Mesenchymal stem cell (in vitro differentiated cells and primary cell): Measurements from ENCODE around the gene POMT2.

Source experiments
- DNase-seq: peaks from one replicate; pipeline ENCODE4 v3.0.0-alpha.2; 2013
- H2AFZ ChIP-seq: one replicate; pipeline ENCODE4 v1.6.1; 2013; ENCODE audit warnings: low read depth, mild to moderate bottlenecking, control low read depth, inconsistent platforms, low read length, moderate library complexity
- H2AK5ac ChIP-seq: 2 replicates; pipeline ENCODE4 v1.6.1; 2013; ENCODE audit warnings: low read length, moderate library complexity, mild to moderate bottlenecking, inconsistent platforms; ENCODE audit not compliant: severe bottlenecking
- H2BK120ac ChIP-seq: one replicate; pipeline ENCODE4 v1.6.1; 2013; ENCODE audit warnings: low read depth, mild to moderate bottlenecking, inconsistent platforms, low read length, moderate library complexity
- H2BK12ac ChIP-seq, 2 experiments: one replicate each; pipeline ENCODE4 v1.6.1; 2013; ENCODE audit warnings: inconsistent platforms in 2 of 2, low read length in 2 of 2, mild to moderate bottlenecking in 2 of 2, moderate library complexity in 2 of 2, control low read depth in 1 of 2
- H2BK15ac ChIP-seq: one replicate; pipeline ENCODE4 v1.6.1; 2013; ENCODE audit warnings: mild to moderate bottlenecking, low read depth, inconsistent platforms; ENCODE audit not compliant: poor library complexity, severe bottlenecking
- H2BK5ac ChIP-seq: 2 replicates; pipeline ENCODE4 v1.6.1; 2013; ENCODE audit warnings: low read depth, mild to moderate bottlenecking, low read length, control low read depth, inconsistent platforms; ENCODE audit not compliant: poor library complexity, severe bottlenecking
- H3K14ac ChIP-seq, 2 experiments: one replicate each; pipeline ENCODE4 v1.6.1; 2013; ENCODE audit warnings: inconsistent platforms in 2 of 2, low read length in 2 of 2, control low read depth in 1 of 2, mild to moderate bottlenecking in 1 of 2, moderate library complexity in 1 of 2
- H3K18ac ChIP-seq, 2 experiments: one replicate each; pipeline ENCODE4 v1.6.1; 2013; ENCODE audit warnings: inconsistent platforms in 2 of 2, low read length in 2 of 2, control low read depth in 1 of 2, low read depth in 1 of 2, mild to moderate bottlenecking in 1 of 2
- H3K23ac ChIP-seq, 2 experiments: one replicate each; pipeline ENCODE4 v1.6.1; 2013; ENCODE audit warnings: inconsistent platforms in 2 of 2, low read length in 2 of 2, mild to moderate bottlenecking in 2 of 2, moderate library complexity in 2 of 2, control low read depth in 1 of 2
- H3K27ac ChIP-seq: 2 replicates; pipeline ENCODE4 v1.5.1; 2013; ENCODE audit warnings: mild to moderate bottlenecking, moderate library complexity, low read length, control low read depth, inconsistent platforms; ENCODE audit not compliant: poor library complexity, severe bottlenecking
- H3K27me3 ChIP-seq, 2 experiments: 2 replicates each; pipeline versions ENCODE4 v1.6.1 to v1.7.0; 2013; ENCODE audit warnings: low read length in 2 of 2, mild to moderate bottlenecking in 2 of 2, moderate library complexity in 2 of 2, control low read depth in 1 of 2, inconsistent platforms in 1 of 2; ENCODE audit not compliant: control insufficient read depth in 1 of 2, insufficient read depth in 1 of 2
- H3K36me3 ChIP-seq, 2 experiments: 2 replicates each; pipeline versions ENCODE4 v1.6.1 to v1.7.0; 2013; ENCODE audit warnings: low read length in 2 of 2, control low read depth in 1 of 2, inconsistent platforms in 1 of 2, low read depth in 1 of 2, mild to moderate bottlenecking in 1 of 2; ENCODE audit not compliant: insufficient read depth in 2 of 2, control insufficient read depth in 1 of 2
- H3K4ac ChIP-seq, 2 experiments: one replicate each; pipeline ENCODE4 v1.6.1; 2013; ENCODE audit warnings: inconsistent platforms in 2 of 2, low read length in 2 of 2, mild to moderate bottlenecking in 2 of 2, moderate library complexity in 2 of 2, control low read depth in 1 of 2, low read depth in 1 of 2
- H3K4me1 ChIP-seq: 2 replicates; pipeline ENCODE4 v1.6.1; 2013; ENCODE audit warnings: low read depth, low read length, control low read depth; ENCODE audit not compliant: control insufficient read depth, insufficient read depth
- H3K4me2 ChIP-seq: 2 replicates; pipeline ENCODE4 v1.6.1; 2013; ENCODE audit warnings: low read length, mild to moderate bottlenecking, inconsistent platforms; ENCODE audit not compliant: poor library complexity, severe bottlenecking
- H3K4me3 ChIP-seq, 2 experiments: 2 replicates each; pipeline versions ENCODE4 v1.5.1 to v1.7.0; 2013; ENCODE audit warnings: low read length in 2 of 2, mild to moderate bottlenecking in 2 of 2, control low read depth in 1 of 2, low read depth in 1 of 2; ENCODE audit not compliant: insufficient read depth in 1 of 2
- H3K79me1 ChIP-seq: replicated peaks from 2 replicates; pipeline ENCODE4 v1.6.1; 2013; ENCODE audit warnings: mild to moderate bottlenecking, control low read depth, low read length, inconsistent platforms; ENCODE audit not compliant: poor library complexity, severe bottlenecking
- H3K9ac ChIP-seq: 2 replicates; pipeline ENCODE4 v1.7.0; 2013; ENCODE audit warnings: mild to moderate bottlenecking, low read length, moderate library complexity
- H3K9me3 ChIP-seq: 2 replicates; pipeline ENCODE4 v1.7.0; 2013; ENCODE audit warnings: mild to moderate bottlenecking, low read length; ENCODE audit not compliant: control insufficient read depth
- H4K8ac ChIP-seq: one replicate; pipeline ENCODE4 v1.6.1; 2013; ENCODE audit warnings: inconsistent platforms, mild to moderate bottlenecking, low read length, moderate library complexity
- H4K91ac ChIP-seq: one replicate; pipeline ENCODE4 v1.6.1; 2013; ENCODE audit warnings: mild to moderate bottlenecking, low read length, inconsistent platforms
- WGBS: methylation state at CpG from one replicate; pipeline ENCODE4 v1.1.7; 2013; ENCODE audit warnings: mixed read lengths; 5-methylcytosine and 5-hydroxymethylcytosine counted together

POMT2 gene

DNA sequence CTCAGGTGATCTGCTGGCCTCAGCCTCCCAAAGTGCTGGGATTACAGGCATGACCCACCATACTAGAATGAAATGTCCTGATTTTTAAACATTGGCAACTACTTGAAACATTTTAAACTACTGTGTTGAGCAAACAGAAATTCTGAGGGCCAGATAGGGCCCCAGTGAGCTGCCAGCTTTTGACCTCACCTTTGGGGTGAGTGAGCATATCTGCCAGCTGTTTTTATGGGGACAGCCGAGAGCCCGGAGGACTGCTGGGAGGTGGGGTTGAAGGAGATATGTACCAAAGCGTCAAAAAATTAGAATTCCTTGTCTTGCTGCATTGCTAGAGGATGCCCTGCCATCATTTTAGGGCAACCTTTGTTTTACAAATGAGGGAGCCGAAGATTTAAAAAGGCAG is 2.9 kb upstream of the POMT2 start:
- H2BK12ac ChIP-seq, result no peak overlapping the region
- DNase-seq, result no peak
- no peak overlapping the region for H4K8ac ChIP-seq
- no peak overlapping the region for H4K91ac ChIP-seq
- H2BK15ac ChIP-seq, result no peak overlapping the region
- H3K18ac ChIP-seq, result no peak overlapping the region
- peaks cover 23% of the 10 kb centered on the region for H3K79me1 ChIP-seq
- H3K27me3 ChIP-seq, result no peaks in the 10 kb centered on the region
- no peak overlapping the region for H2AK5ac ChIP-seq
- no peak overlapping the region for H2BK120ac ChIP-seq
- no peak overlapping the region for H3K9ac ChIP-seq
- no peak overlapping the region for H3K4ac ChIP-seq
- peaks cover 0 to 5% of the 10 kb centered on the region in 2 experiments for H3K36me3 ChIP-seq
- WGBS, result 95% methylated on average over 4 of the region's 4 CpGs
- H2BK5ac ChIP-seq, result no peak overlapping the region
- no peak overlapping the region for H3K4me3 ChIP-seq
- H2AFZ ChIP-seq, result no peak overlapping the region
- peaks cover 8% of the 10 kb centered on the region for H3K4me1 ChIP-seq
- H3K23ac ChIP-seq, result no peak overlapping the region
- no peak overlapping the region for H3K14ac ChIP-seq
- no peak overlapping the region for H3K27ac ChIP-seq
- no peak overlapping the region for H3K4me2 ChIP-seq
- no peaks in the 10 kb centered on the region for H3K9me3 ChIP-seq

DNA sequence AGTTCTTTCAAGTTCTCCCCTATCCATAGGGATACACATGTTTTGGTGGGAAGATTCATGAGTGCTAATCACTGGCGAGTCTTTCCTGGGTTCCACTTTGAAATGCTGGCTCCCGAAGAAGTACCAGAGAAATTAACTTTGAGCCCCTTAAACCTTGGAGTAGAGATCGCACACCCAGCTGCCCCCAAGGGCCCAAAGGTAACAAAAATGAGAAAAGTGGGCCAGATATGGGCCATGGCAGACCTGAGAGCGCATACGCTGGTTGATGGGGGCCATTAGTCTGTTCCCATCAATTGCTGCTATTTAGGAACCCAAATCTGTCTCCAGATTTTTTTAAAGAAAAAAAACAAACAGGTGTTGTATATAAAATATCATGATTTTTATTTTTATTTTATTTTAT is 2.3 kb upstream of the POMT2 start:
- Histone ChIP-seq H4K91ac (no peak overlapping the region), H2BK120ac (no peak overlapping the region), H3K23ac (no peak overlapping the region), H2BK5ac (no peak overlapping the region), H3K9me3 (no peaks in the 10 kb centered on the region), H2BK12ac (no peak overlapping the region), H3K4me1 (peaks cover 8% of the 10 kb centered on the region), H3K27ac (no peak overlapping the region), H3K14ac (no peak overlapping the region), H4K8ac (no peak overlapping the region), H3K9ac (no peak overlapping the region), H3K36me3 (peaks cover 0 to 5% of the 10 kb centered on the region in 2 experiments), H3K4me2 (no peak overlapping the region), H3K18ac (no peak overlapping the region), H2AK5ac (no peak overlapping the region), H3K79me1 (peaks cover 23% of the 10 kb centered on the region), H3K27me3 (no peaks in the 10 kb centered on the region), H3K4me3 (no peak overlapping the region), H3K4ac (no peak overlapping the region), H2BK15ac (no peak overlapping the region), H2AFZ (no peak overlapping the region)
- 95% methylated on average over 5 of the region's 5 CpGs for WGBS
- no peak for DNase-seq

DNA sequence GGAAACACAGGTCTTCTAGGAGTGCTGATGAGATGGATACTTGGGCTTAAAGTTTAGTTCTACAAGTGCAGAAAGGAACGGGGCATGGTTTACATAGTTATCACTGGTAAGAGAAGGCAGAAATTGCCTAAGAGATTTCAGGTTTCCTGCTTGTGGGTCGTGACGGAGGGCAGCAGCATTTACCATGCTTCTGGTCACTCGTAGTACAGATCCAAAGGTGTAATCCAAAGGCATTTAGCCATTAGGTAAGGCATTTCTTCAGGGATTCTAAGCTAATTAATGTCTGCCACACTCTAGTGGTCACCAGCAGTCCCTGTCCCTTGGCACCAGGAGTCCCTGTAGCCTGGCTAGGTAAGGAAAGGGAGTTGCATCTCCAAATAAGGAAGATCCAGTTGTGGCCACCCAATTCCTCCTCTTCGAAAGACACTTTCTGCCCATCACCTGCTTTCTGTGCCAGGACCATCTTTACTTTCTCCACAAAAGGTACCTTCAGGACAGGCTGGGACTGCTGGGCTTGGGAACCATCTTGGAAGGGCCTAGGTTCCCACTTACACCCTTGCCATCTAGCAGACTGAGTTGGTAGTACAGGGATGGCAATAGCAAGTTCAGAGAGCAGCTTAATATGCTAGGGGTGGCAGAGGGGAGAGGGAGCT is 1.7 kb upstream of the POMT2 start:
- H3K36me3 ChIP-seq, result peaks cover 0 to 5% of the 10 kb centered on the region in 2 experiments

DNA sequence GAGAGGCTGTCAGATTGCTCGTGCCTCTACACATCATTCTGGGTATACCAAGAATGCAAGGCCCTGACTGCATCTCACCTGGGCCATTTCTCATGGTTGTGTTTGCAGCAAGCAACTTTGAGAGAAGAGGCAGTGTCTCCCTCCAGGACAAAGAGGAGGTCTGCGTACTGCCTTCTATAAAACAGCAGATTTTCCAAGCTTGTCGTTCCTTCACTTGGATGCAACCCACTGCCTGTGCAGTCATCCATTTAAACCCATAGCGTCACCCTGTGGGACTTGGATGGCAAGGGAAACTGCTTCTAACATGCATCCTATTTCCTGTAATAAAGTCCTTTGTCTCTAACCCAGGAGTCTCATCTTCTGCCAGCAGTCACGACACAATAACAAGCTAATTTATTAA is 1.3 kb downstream of the POMT2 start:
- Histone ChIP-seq H3K18ac (no peak overlapping the region), H3K4me1 (peaks cover 16% of the 10 kb centered on the region), H3K23ac (no peak overlapping the region), H4K91ac (no peak overlapping the region), H3K27ac (peak overlapping the region; percentile 60), H3K36me3 (peaks cover 0 to 5% of the 10 kb centered on the region in 2 experiments), H3K9me3 (no peaks in the 10 kb centered on the region), H2BK5ac (no peak overlapping the region), H2BK120ac (no peak overlapping the region), H3K4ac (no peak overlapping the region), H2AFZ (no peak overlapping the region), H2AK5ac (peak overlapping the region; percentile 19), H4K8ac (no peak overlapping the region), H3K9ac (peak overlapping the region; percentile 92), H3K79me1 (peaks cover 34% of the 10 kb centered on the region), H3K4me2 (peak overlapping the region; percentile 44), H3K27me3 (no peaks in the 10 kb centered on the region), H3K14ac (no peak overlapping the region), H2BK12ac (no peak overlapping the region), H3K4me3 (peak overlapping the region in 1 of 2 experiments; percentile 91), H2BK15ac (no peak overlapping the region)
- WGBS, result 34% methylated on average over 5 of the region's 5 CpGs
- DNase-seq, result peak; percentile 26

More for the DNA sequence above, 1.7 kb upstream of the POMT2 start:
- no peak overlapping the region for H2BK120ac ChIP-seq
- H3K18ac ChIP-seq, result no peak overlapping the region
- peaks cover 26% of the 10 kb centered on the region for H3K79me1 ChIP-seq
- H4K91ac ChIP-seq, result no peak overlapping the region
- no peak overlapping the region for H4K8ac ChIP-seq
- H3K9ac ChIP-seq, result peak overlapping the region; percentile 92
- H3K4ac ChIP-seq, result no peak overlapping the region
- no peaks in the 10 kb centered on the region for H3K9me3 ChIP-seq
- H2BK5ac ChIP-seq, result no peak overlapping the region
- peaks cover 8% of the 10 kb centered on the region for H3K4me1 ChIP-seq
- no peak overlapping the region for H2AFZ ChIP-seq
- H3K27ac ChIP-seq, result no peak overlapping the region
- H3K14ac ChIP-seq, result no peak overlapping the region
- DNase-seq, result no peak
- H3K27me3 ChIP-seq, result no peaks in the 10 kb centered on the region
- H3K4me2 ChIP-seq, result peak overlapping the region; percentile 88
- no peak overlapping the region for H2AK5ac ChIP-seq
- no peak overlapping the region for H3K23ac ChIP-seq
- peak overlapping the region in 1 of 2 experiments; percentile 91 for H3K4me3 ChIP-seq
- no peak overlapping the region for H2BK15ac ChIP-seq
- WGBS, result 93% methylated on average over 5 of the region's 5 CpGs
- H2BK12ac ChIP-seq, result no peak overlapping the region
